NCI-H446 (cell line): ENCODE measurements around the gene AMPH.
"Not testable (repeated sequence)": the region's sequence is repeated elsewhere in the genome, so short reads cannot be mapped to it uniquely, and the experiment has no call there.

Source experiments
- DNase-seq, 2 experiments: peaks; one replicate each; lab custom pipeline; 2025; lab: John Stamatoyannopoulos, UW

AMPH gene

DNA sequence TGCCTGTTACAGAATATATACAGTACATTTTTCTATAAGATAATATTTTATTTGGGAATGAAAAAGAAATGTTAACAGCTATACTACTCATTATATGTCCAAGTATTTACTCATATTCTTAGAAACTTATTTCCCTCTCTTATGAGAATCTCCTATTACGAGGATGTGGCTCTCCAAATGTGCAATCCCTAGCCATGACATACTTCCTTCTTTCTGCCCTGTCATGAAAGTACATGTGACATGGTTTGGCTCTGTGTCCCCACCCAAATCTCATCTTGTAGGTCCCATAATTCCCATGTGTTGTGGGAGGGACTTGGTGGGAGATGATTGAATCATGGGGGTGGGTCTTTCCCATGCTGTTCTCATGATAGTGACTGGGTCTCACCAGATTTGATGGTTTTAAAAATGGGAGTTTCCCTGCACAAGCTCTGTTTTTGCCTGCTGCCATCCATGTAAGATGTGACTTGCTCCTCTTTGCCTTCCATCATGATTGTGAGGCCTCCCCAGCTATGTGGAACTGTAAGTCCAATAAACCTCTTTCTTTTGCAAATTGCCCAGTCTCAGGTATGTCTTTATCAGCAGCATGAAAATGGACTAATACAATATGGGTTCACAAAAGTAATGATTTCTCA, 235.1 kb downstream of the AMPH start:
- DNase-seq, result not testable (repeated sequence)

- no peak for DNase-seq
These were observed 236.5 kb downstream of the AMPH start for GRCh38 chr7:38394660-38395059.

DNA sequence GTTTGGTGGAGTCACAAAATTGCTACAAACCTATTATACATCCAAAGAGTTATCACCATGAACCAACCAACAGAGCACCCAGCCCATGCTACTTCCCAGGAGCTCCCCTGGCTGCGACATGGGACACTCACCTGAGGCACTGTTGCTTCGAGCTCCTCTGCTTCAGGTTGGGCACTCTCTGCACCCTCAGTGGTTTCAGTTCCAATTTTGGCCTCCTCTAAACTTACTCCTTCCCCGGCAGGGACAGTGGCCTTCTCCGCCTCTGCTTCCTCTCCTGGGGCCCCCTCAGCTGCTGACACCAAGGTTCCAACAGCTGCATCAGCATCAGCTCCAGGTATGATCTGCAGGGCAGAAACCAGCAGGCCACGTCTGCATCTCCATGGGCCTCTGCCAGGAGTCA, 237.3 kb downstream of the AMPH start:
- no peak for DNase-seq

DNA sequence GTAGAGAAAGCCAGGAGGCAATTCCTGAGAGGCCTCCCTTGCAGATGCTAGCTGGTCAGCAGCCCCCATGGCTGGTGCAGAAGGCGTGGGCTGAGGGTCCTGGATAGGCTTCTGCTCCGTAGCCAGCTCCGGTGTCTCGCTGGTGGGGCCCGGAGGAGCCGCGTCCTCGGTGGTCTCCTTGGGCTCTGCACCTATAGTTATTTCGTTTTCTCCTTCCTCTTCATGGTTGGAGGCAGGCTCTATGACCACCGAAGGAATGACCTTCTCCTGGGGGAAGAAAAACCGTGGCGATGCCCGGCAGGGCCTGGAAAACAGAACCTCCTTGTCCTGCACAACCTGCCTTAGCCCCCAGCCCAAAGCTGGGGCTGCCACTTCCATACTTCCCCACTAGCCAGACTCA, 239.4 kb downstream of the AMPH start:
- no peak for DNase-seq

- DNase-seq, result no peak
These were observed 245.5 kb downstream of the AMPH start for GRCh38 chr7:38385682-38386081.

GRCh38 chr7:38383281-38383680, 247.9 kb downstream of the AMPH start:
- no peak for DNase-seq

GRCh38 chr7:38382684-38383083, 248.5 kb downstream of the AMPH start:
- no peak for DNase-seq

DNA sequence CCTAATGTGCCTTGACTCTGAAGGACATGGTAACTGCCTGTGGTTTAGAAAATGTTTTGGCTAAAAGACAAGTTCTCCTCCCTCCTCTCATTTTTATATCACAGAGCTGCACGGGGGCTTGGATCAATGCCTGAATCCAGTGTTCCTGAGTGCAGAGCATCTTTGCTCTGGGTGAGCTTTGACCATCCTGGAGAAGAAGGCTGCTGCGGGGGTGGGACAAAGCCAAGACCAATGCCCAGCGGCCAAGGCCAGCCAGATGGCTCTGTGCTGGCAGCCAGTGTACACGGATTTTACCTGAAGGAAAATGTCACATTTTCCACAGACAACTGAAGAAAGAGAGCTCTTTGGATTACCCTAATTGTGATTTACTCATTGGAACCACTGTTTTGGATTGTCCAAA, 255.7 kb downstream of the AMPH start:
- DNase-seq, result peak in 1 of 2 experiments; percentile 33

- peak; percentile 24 to 47 for DNase-seq
These were observed 256.7 kb downstream of the AMPH start for GRCh38 chr7:38374507-38374906.

GRCh38 chr7:38373155-38373554, 258.0 kb downstream of the AMPH start:
- no peak for DNase-seq

DNA sequence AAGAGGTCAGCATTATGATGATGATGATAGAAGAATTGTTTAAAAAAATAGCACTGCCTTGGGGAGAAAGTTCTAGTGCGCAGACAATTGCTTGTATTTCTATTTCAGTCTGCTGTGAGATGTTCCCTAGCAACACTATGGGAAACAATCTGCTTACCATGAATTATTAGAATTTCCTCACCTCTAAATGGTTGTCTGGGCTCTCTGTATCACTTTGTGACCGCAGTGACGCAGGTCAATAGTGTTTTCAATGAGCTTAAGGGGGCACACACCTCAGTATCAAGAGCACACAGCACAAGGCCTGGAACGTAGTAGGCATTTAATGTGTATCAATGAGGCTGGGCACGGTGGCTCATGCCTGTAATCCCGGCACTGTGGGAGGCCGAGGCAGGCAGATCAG, 258.9 kb downstream of the AMPH start:
- no peak for DNase-seq

- peak; percentile 61 to 88 for DNase-seq
These were observed 261.2 kb downstream of the AMPH start for GRCh38 chr7:38369816-38370493.

DNA sequence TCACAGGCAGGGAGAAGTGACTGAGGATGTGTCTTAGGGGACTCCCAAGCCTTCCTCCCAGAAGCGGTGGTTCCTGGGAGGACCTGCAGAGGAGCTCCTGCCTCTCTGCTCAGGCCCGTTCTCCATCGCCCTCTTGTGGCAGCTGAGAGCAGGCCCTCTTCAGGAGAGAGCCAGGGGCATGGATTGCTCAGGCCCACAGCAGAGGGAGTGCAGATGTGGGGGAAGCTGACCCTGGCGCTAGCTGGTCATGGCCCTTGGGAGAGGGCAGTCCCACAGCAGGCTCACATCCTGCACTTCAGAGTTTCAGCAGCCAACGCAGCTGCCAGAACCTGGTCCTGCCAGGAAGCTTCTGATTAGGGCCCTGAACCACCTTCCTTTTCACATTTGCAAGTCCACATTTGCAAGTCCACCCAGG, 263.0 kb downstream of the AMPH start:
- DNase-seq, result peak; percentile 63 to 80

DNA sequence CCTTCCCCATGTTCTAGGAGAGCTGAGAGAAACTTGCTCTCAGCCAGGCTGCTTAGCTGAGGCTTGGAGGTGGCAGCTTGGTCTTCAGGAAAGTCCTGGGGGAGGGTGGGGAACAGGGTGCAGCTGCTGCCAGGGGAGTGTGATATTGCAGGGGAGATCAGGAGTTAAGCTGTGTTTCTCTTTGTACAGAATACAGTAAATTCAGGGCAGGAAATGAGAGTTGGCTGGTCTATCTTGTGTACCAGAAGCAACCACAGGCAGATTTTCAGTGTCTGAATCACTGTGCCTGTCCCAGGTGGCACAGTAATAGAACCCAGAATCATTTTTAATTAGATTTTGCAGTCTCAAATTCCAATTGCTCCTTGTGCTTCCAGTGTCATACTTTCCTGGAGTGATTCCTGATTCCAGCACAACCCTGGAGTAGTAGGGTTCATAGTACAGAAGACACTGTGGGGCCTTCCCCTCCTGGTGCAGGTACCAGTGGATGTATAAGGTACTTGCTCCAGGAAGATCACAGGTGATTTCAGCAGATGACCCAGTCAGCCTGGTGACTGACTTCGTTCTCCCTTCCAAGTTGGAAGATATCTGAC, 263.8 kb downstream of the AMPH start:
- DNase-seq, result no peak

- peak in 1 of 2 experiments; percentile 50 for DNase-seq
These were observed 267.8 kb downstream of the AMPH start for GRCh38 chr7:38363379-38363778.

DNA sequence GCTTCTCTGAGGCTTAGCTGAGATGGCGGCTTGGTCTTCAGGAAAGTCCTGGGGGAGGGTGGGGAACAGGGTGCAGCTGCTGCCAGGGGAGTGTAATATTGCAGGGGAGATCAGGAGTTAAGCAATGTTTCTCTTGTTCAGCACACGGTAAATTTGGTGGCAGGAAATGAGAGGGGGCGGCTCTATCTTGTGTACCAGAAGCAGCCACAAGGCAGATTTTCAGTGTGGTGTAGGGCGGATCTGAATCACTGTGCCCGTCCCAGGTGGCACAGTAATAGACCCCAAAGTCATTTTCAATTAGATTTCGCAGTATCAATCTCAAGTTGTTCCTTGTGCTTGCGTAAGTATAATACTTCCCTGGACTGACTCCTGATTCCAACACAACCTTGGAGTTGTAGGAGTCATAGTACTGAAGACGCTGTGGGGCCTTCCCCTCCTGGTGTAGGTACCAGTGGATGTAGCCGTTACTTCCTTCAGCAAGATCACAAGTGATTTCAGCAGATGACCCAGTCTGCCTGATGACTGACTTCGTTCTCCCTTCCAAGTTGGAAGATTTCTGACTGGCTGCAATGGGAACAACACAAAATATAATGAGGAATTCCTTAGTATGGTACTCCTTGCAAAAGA, 268.4 kb downstream of the AMPH start:
- DNase-seq, result not testable (repeated sequence)

DNA sequence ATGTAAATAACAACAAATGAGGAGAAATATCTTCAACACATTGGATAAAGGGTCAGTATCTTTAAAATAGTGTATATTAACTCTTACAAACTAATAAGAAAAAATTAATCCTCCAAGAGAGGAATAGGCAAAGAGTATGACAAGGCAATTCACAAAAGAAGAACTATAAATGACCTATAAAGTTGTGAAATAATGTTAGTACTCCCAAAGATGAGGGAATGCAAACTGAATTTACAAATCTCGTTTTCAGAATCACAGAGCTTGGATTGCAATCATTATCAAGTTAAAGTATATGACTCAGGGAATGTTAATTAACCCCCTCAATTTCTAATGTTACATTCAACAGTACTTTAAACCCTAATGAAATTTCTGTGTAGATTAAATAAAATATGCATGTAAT, 270.4 kb downstream of the AMPH start:
- DNase-seq, result no peak

DNA sequence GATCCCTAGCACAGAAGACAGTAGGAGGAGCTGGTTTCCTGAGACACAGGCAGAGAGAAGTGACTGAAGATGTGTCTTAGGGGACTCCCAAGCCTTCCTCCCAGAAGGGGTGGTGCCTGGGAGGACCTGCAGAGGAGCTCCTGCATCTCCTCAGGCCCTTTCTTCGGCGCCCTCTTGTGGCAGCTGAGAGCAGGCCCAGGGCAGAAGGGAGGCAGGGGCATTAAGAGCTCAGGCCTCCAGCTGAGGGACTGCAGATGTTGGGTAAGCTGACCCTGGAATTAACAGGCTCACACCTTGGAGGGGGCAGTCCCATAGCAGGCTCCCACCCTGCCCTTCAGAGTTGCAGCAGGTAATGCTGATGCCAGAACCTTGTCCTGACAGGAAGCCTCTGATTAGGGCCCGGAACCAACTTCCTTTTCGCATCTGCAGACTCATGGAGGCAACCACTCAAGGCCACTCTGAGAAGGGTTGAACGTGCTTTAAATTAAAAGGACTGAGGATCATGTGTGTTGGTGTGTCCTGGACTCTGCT, 272.0 kb downstream of the AMPH start:
- DNase-seq, result not testable (repeated sequence)

GRCh38 chr7:38358273-38358831, 272.8 kb downstream of the AMPH start:
- not testable (repeated sequence) for DNase-seq

DNA sequence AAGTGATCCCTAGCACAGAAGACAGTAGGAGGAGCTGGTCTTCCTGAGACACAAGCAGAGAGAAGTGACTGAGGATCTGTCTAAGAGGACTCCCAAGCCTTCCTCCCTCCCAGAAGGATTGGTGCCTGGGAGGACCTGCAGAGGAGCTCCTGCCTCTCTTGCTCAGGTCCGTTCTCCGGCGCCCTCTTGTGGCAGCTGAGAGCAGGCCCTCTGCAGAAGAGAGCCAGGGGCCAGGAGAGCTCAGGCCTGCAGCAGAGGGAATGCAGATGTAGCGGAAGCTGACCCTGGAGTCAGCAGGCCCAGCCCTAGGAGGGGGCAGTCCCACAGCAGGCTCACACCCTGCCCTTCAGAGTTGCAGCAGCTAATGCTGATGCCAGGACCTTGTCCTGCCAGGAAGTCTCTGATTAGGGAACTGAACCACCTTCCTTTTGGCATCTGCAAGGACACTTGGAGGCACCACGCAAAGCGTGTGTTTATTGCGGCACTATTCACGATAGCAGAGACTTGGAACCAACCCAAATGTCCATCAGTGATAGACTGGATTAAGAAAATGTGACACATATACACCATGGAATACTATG, 276.8 kb downstream of the AMPH start:
- not testable (repeated sequence) for DNase-seq

GRCh38 chr7:38353431-38353881, 277.7 kb downstream of the AMPH start:
- DNase-seq, result not testable (repeated sequence)

DNA sequence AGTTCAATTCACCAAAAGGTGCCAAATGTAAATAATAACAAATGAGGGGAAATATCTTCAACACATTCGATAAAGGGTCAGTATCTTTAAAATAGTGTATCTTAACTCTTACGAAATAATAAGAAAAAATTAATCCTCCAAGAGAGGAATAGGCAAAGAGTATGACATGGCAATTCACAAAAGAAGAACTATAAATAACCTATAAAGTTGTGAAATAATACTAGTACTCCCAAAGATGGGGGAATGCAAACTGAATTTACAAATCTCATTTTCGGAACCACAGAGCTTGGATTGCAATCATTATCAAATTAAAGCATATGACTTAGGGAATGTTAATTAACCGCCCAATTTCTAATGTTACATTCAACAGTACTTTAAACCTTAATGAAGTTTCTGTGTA, 279.6 kb downstream of the AMPH start:
- no peak for DNase-seq
